SK-N-SH treated with all-trans-retinoic acid at 6 μM for 48 hours (cell line): ENCODE measurements around the gene TRDMT1.

Experiments
- ATAC-seq: fragments of 200-7000 bp; cut with Tn5 transposase; 3 replicates; pipeline ENCODE4 v1.9.1; 2020; ENCODE audit warnings: mild to moderate bottlenecking, moderate library complexity
- ARNTL ChIP-seq: fragments of 450-650 bp; formaldehyde crosslinking; IDR thresholded peaks from 2 replicates; pipeline ENCODE4 v1.5.0; 2020; ENCODE audit warnings: low read depth, mild to moderate bottlenecking, moderate library complexity, borderline replicate concordance
- BACH2 ChIP-seq: fragments of 250-450 bp; sonication (Bioruptor Pico); IDR thresholded peaks from 2 replicates; pipeline ENCODE4 v1.9.0; 2021; ENCODE audit warnings: mild to moderate bottlenecking, borderline replicate concordance
- CSDC2 ChIP-seq: fragments of 250-450 bp; sonication (Bioruptor Pico); IDR thresholded peaks from 2 replicates; pipeline ENCODE4 v1.5.0; 2020; ENCODE audit warnings: mild to moderate bottlenecking, moderate library complexity
- ESRRG ChIP-seq: fragments of 250-450 bp; sonication (Bioruptor Pico); IDR thresholded peaks from 2 replicates; pipeline ENCODE4 v1.6.1; 2021; ENCODE audit warnings: mild to moderate bottlenecking
- GLIS3 ChIP-seq: fragments of 250-450 bp; sonication (Bioruptor Pico); IDR thresholded peaks from 2 replicates; pipeline ENCODE4 v1.5.0; 2020; ENCODE audit warnings: mild to moderate bottlenecking, moderate library complexity
- ISL1 ChIP-seq: fragments of 250-450 bp; sonication (Bioruptor Pico); IDR thresholded peaks from 2 replicates; pipeline ENCODE4 v2.1.2; 2022; ENCODE audit warnings: mild to moderate bottlenecking, moderate library complexity
- OSR1 ChIP-seq: fragments of 250-450 bp; sonication (Bioruptor Pico); IDR thresholded peaks from 2 replicates; pipeline ENCODE4 v1.8.0; 2022; ENCODE audit warnings: moderate library complexity, mild to moderate bottlenecking, inconsistent platforms
- PATZ1 ChIP-seq: fragments of 250-450 bp; sonication (Bioruptor Pico); IDR thresholded peaks from 2 replicates; pipeline ENCODE4 v1.8.0; 2020; ENCODE audit warnings: mild to moderate bottlenecking, moderate library complexity, borderline replicate concordance
- PPARA ChIP-seq: fragments of 250-450 bp; sonication (Bioruptor Pico); IDR thresholded peaks from 2 replicates; pipeline ENCODE4 v1.5.0; 2020; ENCODE audit warnings: mild to moderate bottlenecking, borderline replicate concordance
- RARB ChIP-seq: fragments of 250-450 bp; sonication (Bioruptor Pico); IDR thresholded peaks from 2 replicates; pipeline ENCODE4 v1.8.0; 2021; ENCODE audit warnings: mild to moderate bottlenecking, moderate library complexity
- SNAI2 ChIP-seq: fragments of 250-450 bp; sonication (Bioruptor Pico); IDR thresholded peaks from 2 replicates; pipeline ENCODE4 v1.5.0; 2020; ENCODE audit warnings: mild to moderate bottlenecking, moderate library complexity
- TCF4 ChIP-seq: fragments of 250-450 bp; sonication (Bioruptor Pico); IDR thresholded peaks from 2 replicates; pipeline ENCODE4 v1.8.0; 2021; ENCODE audit warnings: mild to moderate bottlenecking, moderate library complexity, borderline replicate concordance
- TOX ChIP-seq: fragments of 250-450 bp; sonication (Bioruptor Pico); IDR thresholded peaks from 2 replicates; pipeline ENCODE4 v1.8.0; 2021; ENCODE audit warnings: mild to moderate bottlenecking, moderate library complexity, borderline replicate concordance
- ZC3H10 ChIP-seq: fragments of 250-450 bp; sonication (Bioruptor Pico); IDR thresholded peaks from 2 replicates; pipeline ENCODE4 v1.5.1; 2021; ENCODE audit warnings: mild to moderate bottlenecking, moderate library complexity
- ZFP3 ChIP-seq: fragments of 250-450 bp; sonication (Bioruptor Pico); IDR thresholded peaks from 2 replicates; pipeline ENCODE4 v1.5.0; 2020; ENCODE audit warnings: mild to moderate bottlenecking, moderate library complexity
- ZFP30 ChIP-seq: fragments of 450-650 bp; formaldehyde crosslinking; IDR thresholded peaks from 2 replicates; pipeline ENCODE4 v1.5.0; 2022; ENCODE audit warnings: mild to moderate bottlenecking, moderate library complexity
- ZNF565 ChIP-seq: fragments of 450-650 bp; formaldehyde crosslinking; conservative IDR thresholded peaks from 2 replicates; pipeline ENCODE4 v1.5.0; 2020; ENCODE audit warnings: low read depth, mild to moderate bottlenecking, moderate library complexity
- ZNF70 ChIP-seq: fragments of 450-650 bp; formaldehyde crosslinking; IDR thresholded peaks from 2 replicates; pipeline ENCODE4 v1.5.0; 2020; ENCODE audit warnings: mild to moderate bottlenecking, moderate library complexity
- ZNF8 ChIP-seq: fragments of 450-650 bp; formaldehyde crosslinking; IDR thresholded peaks from 2 replicates; pipeline ENCODE4 v1.5.0; 2020; ENCODE audit warnings: mild to moderate bottlenecking, moderate library complexity
- TF ChIP-seq, protein P1 (sequence below): fragments of 250-450 bp; sonication (Bioruptor Pico); IDR thresholded peaks from 2 replicates; pipeline ENCODE4 v1.8.0; 2021; ENCODE audit warnings: low read depth, mild to moderate bottlenecking, moderate library complexity, borderline replicate concordance
- TF ChIP-seq, protein P2 (sequence below): fragments of 250-450 bp; sonication (Bioruptor Pico); IDR thresholded peaks from 2 replicates; pipeline ENCODE4 v1.5.1; 2020; ENCODE audit warnings: low read depth, mild to moderate bottlenecking, moderate library complexity
- TF ChIP-seq, protein P3 (sequence below): fragments of 250-450 bp; sonication (Bioruptor Pico); IDR thresholded peaks from 2 replicates; pipeline ENCODE4 v1.5.0; 2020; ENCODE audit warnings: mild to moderate bottlenecking, moderate library complexity

Gene TRDMT1

GRCh38 chr10:17220652-17221100, 19.2 kb upstream of the TRDMT1 start:
- ATAC-seq, result no peak

DNA sequence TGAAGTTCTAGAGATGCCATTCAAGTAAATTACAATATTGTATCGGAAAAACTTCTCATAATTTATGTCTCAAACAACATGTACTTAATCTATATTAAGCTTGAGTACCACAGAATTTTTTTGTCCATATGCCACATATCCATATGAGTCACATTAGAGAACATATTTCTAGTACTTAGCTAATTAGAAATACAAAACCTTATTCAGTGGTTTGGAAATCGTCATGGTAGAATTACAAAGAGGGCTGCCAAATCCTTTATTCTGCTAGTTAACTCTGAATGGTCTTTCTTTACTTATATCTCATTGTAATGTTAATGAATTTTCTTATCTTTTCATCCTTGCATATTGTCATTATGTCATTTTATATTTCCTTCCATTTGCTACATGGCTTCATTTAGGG, 17.6 kb upstream of the TRDMT1 start:
- ATAC-seq, result no peak
- TF ChIP-seq, protein P1, sequence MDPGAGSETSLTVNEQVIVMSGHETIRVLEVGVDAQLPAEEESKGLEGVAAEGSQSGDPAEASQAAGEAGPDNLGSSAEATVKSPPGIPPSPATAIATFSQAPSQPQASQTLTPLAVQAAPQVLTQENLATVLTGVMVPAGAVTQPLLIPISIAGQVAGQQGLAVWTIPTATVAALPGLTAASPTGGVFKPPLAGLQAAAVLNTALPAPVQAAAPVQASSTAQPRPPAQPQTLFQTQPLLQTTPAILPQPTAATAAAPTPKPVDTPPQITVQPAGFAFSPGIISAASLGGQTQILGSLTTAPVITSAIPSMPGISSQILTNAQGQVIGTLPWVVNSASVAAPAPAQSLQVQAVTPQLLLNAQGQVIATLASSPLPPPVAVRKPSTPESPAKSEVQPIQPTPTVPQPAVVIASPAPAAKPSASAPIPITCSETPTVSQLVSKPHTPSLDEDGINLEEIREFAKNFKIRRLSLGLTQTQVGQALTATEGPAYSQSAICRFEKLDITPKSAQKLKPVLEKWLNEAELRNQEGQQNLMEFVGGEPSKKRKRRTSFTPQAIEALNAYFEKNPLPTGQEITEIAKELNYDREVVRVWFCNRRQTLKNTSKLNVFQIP (CRISPR knock-in tag), result no peak
- no peak for TF ChIP-seq OSR1 (CRISPR knock-in tag)
- TF ChIP-seq SNAI2 (CRISPR knock-in tag), result no peak
- no peak for TF ChIP-seq CSDC2 (CRISPR knock-in tag)
- no peak for TF ChIP-seq TCF4 (CRISPR knock-in tag)
- no peak for TF ChIP-seq ZC3H10 (CRISPR knock-in tag)
- TF ChIP-seq ZFP30 (CRISPR knock-in tag), result no peak
- no peak for TF ChIP-seq TOX
- TF ChIP-seq PATZ1, result no peak
- TF ChIP-seq ESRRG (CRISPR knock-in tag), result no peak
- TF ChIP-seq ZNF8, result no peak
- TF ChIP-seq RARB (CRISPR knock-in tag), result no peak
- TF ChIP-seq ZFP3 (CRISPR knock-in tag), result no peak
- no peak for TF ChIP-seq PPARA (CRISPR knock-in tag)
- TF ChIP-seq BACH2, result no peak
- no peak for TF ChIP-seq ZNF565
- no peak for TF ChIP-seq ZNF70 (CRISPR knock-in tag)
- TF ChIP-seq, protein P2, sequence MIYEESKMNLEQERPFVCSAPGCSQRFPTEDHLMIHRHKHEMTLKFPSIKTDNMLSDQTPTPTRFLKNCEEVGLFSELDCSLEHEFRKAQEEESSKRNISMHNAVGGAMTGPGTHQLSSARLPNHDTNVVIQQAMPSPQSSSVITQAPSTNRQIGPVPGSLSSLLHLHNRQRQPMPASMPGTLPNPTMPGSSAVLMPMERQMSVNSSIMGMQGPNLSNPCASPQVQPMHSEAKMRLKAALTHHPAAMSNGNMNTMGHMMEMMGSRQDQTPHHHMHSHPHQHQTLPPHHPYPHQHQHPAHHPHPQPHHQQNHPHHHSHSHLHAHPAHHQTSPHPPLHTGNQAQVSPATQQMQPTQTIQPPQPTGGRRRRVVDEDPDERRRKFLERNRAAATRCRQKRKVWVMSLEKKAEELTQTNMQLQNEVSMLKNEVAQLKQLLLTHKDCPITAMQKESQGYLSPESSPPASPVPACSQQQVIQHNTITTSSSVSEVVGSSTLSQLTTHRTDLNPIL (CRISPR knock-in tag), result no peak

More at GRCh38 chr10:17220652-17221100, 19.2 kb upstream of the TRDMT1 start:
- TF ChIP-seq, protein P3, sequence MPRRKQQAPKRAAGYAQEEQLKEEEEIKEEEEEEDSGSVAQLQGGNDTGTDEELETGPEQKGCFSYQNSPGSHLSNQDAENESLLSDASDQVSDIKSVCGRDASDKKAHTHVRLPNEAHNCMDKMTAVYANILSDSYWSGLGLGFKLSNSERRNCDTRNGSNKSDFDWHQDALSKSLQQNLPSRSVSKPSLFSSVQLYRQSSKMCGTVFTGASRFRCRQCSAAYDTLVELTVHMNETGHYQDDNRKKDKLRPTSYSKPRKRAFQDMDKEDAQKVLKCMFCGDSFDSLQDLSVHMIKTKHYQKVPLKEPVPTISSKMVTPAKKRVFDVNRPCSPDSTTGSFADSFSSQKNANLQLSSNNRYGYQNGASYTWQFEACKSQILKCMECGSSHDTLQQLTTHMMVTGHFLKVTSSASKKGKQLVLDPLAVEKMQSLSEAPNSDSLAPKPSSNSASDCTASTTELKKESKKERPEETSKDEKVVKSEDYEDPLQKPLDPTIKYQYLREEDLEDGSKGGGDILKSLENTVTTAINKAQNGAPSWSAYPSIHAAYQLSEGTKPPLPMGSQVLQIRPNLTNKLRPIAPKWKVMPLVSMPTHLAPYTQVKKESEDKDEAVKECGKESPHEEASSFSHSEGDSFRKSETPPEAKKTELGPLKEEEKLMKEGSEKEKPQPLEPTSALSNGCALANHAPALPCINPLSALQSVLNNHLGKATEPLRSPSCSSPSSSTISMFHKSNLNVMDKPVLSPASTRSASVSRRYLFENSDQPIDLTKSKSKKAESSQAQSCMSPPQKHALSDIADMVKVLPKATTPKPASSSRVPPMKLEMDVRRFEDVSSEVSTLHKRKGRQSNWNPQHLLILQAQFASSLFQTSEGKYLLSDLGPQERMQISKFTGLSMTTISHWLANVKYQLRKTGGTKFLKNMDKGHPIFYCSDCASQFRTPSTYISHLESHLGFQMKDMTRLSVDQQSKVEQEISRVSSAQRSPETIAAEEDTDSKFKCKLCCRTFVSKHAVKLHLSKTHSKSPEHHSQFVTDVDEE (CRISPR knock-in tag), result no peak
- TF ChIP-seq ARNTL (CRISPR knock-in tag), result no peak
- no peak for TF ChIP-seq RARB (CRISPR knock-in tag)
- TF ChIP-seq ZFP3 (CRISPR knock-in tag), result no peak
- TF ChIP-seq GLIS3 (CRISPR knock-in tag), result no peak
- TF ChIP-seq ZFP30 (CRISPR knock-in tag), result no peak
- TF ChIP-seq, protein P2 (CRISPR knock-in tag), result no peak
- TF ChIP-seq OSR1 (CRISPR knock-in tag), result no peak
- no peak for TF ChIP-seq ZNF70 (CRISPR knock-in tag)
- TF ChIP-seq ZNF8, result no peak
- TF ChIP-seq ZNF565, result no peak
- TF ChIP-seq ISL1 (CRISPR knock-in tag), result no peak
- no peak for TF ChIP-seq ESRRG (CRISPR knock-in tag)
- TF ChIP-seq PATZ1, result no peak
- TF ChIP-seq PPARA (CRISPR knock-in tag), result no peak
- TF ChIP-seq, protein P1 (CRISPR knock-in tag), result no peak
